H9 (cell line): Measurements from ENCODE around the gene SLC46A2. TPM values are rescaled to one million over a fixed set of nuclear protein-coding genes. Genes with fewer than 3 reads are reported as not detected.

Experiments
- DNase-seq: peaks from one replicate; pipeline ENCODE4 v3.0.0-alpha.2; 2017
- H2AFZ ChIP-seq: one replicate; pipeline ENCODE4 v1.6.1; 2013; ENCODE audit warnings: mild to moderate bottlenecking, low read length, control low read depth, moderate library complexity
- H2AK5ac ChIP-seq: 2 replicates; pipeline ENCODE4 v1.6.1; 2013; ENCODE audit warnings: low read length, control low read depth, mixed read lengths; ENCODE audit not compliant: insufficient read length
- H2BK120ac ChIP-seq: one replicate; pipeline ENCODE4 v1.6.1; 2013; ENCODE audit warnings: low read depth, mild to moderate bottlenecking, low read length, control low read depth, inconsistent platforms; ENCODE audit not compliant: poor library complexity, severe bottlenecking
- H2BK12ac ChIP-seq: 2 replicates; pipeline ENCODE4 v1.6.1; 2013; ENCODE audit warnings: low read length, control low read depth, mixed read lengths, low read depth; ENCODE audit not compliant: insufficient read length
- H2BK15ac ChIP-seq: 2 replicates; pipeline ENCODE4 v1.6.1; 2013; ENCODE audit warnings: low read depth, low read length, control low read depth
- H2BK20ac ChIP-seq: one replicate; pipeline ENCODE4 v1.6.1; 2013; ENCODE audit warnings: low read depth, mild to moderate bottlenecking, low read length, control low read depth, inconsistent platforms; ENCODE audit not compliant: poor library complexity, severe bottlenecking
- H2BK5ac ChIP-seq: 2 replicates; pipeline ENCODE4 v1.6.1; 2013; ENCODE audit warnings: low read length, control low read depth, mixed read lengths; ENCODE audit not compliant: insufficient read length
- H3K14ac ChIP-seq: 2 replicates; pipeline ENCODE4 v1.6.1; 2013; ENCODE audit warnings: low read length, control low read depth; ENCODE audit not compliant: insufficient read depth
- H3K18ac ChIP-seq: 2 replicates; pipeline ENCODE4 v1.6.1; 2013; ENCODE audit warnings: low read depth, mild to moderate bottlenecking, mixed read lengths, low read length, control low read depth; ENCODE audit not compliant: insufficient read length
- H3K23ac ChIP-seq: 2 replicates; pipeline ENCODE4 v1.6.1; 2013; ENCODE audit warnings: low read length, control low read depth, mixed read lengths, low read depth; ENCODE audit not compliant: insufficient read length
- H3K23me2 ChIP-seq: 2 replicates; pipeline ENCODE4 v1.6.1; 2013; ENCODE audit warnings: low read depth, mild to moderate bottlenecking, mixed read lengths, low read length, control low read depth; ENCODE audit not compliant: insufficient read length, poor library complexity, severe bottlenecking
- H3K27ac ChIP-seq: 2 replicates; pipeline ENCODE4 v1.5.1; 2013; ENCODE audit warnings: low read length, control low read depth, mixed read lengths, low read depth; ENCODE audit not compliant: insufficient read length
- H3K27me3 ChIP-seq: 2 replicates; pipeline ENCODE4 v1.6.1; 2013; ENCODE audit warnings: low read length, control low read depth, inconsistent platforms; ENCODE audit not compliant: insufficient read depth
- H3K4ac ChIP-seq: 2 replicates; pipeline ENCODE4 v1.6.1; 2013; ENCODE audit warnings: low read depth, mild to moderate bottlenecking, control low read depth, inconsistent platforms, low read length, moderate library complexity
- H3K4me1 ChIP-seq: 2 replicates; pipeline ENCODE4 v1.6.1; 2013; ENCODE audit warnings: low read length, control low read depth, inconsistent platforms; ENCODE audit not compliant: insufficient read depth
- H3K4me2 ChIP-seq: 2 replicates; pipeline ENCODE4 v1.6.1; 2013; ENCODE audit warnings: low read length, control low read depth, mixed read lengths; ENCODE audit not compliant: insufficient read length, insufficient read depth
- H3K56ac ChIP-seq: 2 replicates; pipeline ENCODE4 v1.6.1; 2013; ENCODE audit warnings: low read depth, mild to moderate bottlenecking, mixed read lengths, low read length, control low read depth; ENCODE audit not compliant: insufficient read length
- H3K79me1 ChIP-seq: 2 replicates; pipeline ENCODE4 v1.6.1; 2013; ENCODE audit warnings: low read depth, mild to moderate bottlenecking, moderate library complexity, low read length, control low read depth, inconsistent platforms; ENCODE audit not compliant: insufficient read depth, poor library complexity, severe bottlenecking
- H3K79me2 ChIP-seq: 2 replicates; pipeline ENCODE4 v1.6.1; 2013; ENCODE audit warnings: low read length, control low read depth, inconsistent platforms; ENCODE audit not compliant: insufficient read depth
- H3K9ac ChIP-seq: 2 replicates; pipeline ENCODE4 v1.6.1; 2013; ENCODE audit warnings: low read length, control low read depth, mixed read lengths; ENCODE audit not compliant: insufficient read length; ENCODE audit errors: extremely low read depth
- H3K9me3 ChIP-seq: one replicate; pipeline ENCODE4 v1.6.1; 2013; ENCODE audit warnings: low read depth, low read length, inconsistent platforms; ENCODE audit not compliant: control insufficient read depth
- H3T11ph ChIP-seq: one replicate; pipeline ENCODE4 v1.6.1; 2013; ENCODE audit warnings: mild to moderate bottlenecking, low read length, control low read depth, inconsistent platforms
- H4K20me1 ChIP-seq: one replicate; pipeline ENCODE4 v1.6.1; 2013; ENCODE audit not compliant: control insufficient read depth, insufficient read length, insufficient read depth
- H4K5ac ChIP-seq: 2 replicates; pipeline ENCODE4 v1.6.1; 2013; ENCODE audit warnings: low read depth, mild to moderate bottlenecking, mixed read lengths, low read length, control low read depth; ENCODE audit not compliant: insufficient read length
- H4K8ac ChIP-seq: replicated peaks from 2 replicates; pipeline ENCODE4 v1.6.1; 2013; ENCODE audit warnings: low read length, control low read depth, mixed read lengths, low read depth; ENCODE audit not compliant: insufficient read length
- H4K91ac ChIP-seq: 2 replicates; pipeline ENCODE4 v1.6.1; 2013; ENCODE audit warnings: low read depth, mild to moderate bottlenecking, moderate library complexity, mixed read lengths, low read length, control low read depth; ENCODE audit not compliant: insufficient read length
- H3K27ac Mint-ChIP-seq, 3 experiments: 2 replicates in 2 of 3; 3 replicates in 1 of 3; pipeline ENCODE4 v1.8.0; 2020 to 2021; ENCODE audit warnings: mixed read lengths in 3 of 3, mild to moderate bottlenecking in 1 of 3, moderate library complexity in 1 of 3
- H3K27me3 Mint-ChIP-seq: 2 replicates; pipeline ENCODE4 v1.8.0; 2021; ENCODE audit warnings: low read depth, mild to moderate bottlenecking, moderate library complexity, mixed read lengths
- H3K36me3 Mint-ChIP-seq, 3 experiments: 2 replicates in 2 of 3; 3 replicates in 1 of 3; pipeline ENCODE4 v1.8.0; 2020 to 2021; ENCODE audit warnings: low read depth in 3 of 3, mixed read lengths in 3 of 3; ENCODE audit not compliant: insufficient read depth in 1 of 3
- H3K4me1 Mint-ChIP-seq, 2 experiments: 2 replicates each; pipeline ENCODE4 v1.8.0; 2020; ENCODE audit warnings: mixed read lengths in 2 of 2
- H3K4me3 Mint-ChIP-seq, 2 experiments: 2 replicates in 1 of 2; 3 replicates in 1 of 2; pipeline ENCODE4 v1.8.0; 2020 to 2021; ENCODE audit warnings: mild to moderate bottlenecking in 2 of 2, mixed read lengths in 2 of 2, moderate library complexity in 1 of 2
- H3K9me3 Mint-ChIP-seq, 2 experiments: 2 replicates in 1 of 2; 3 replicates in 1 of 2; pipeline ENCODE4 v1.8.0; 2020; ENCODE audit warnings: mild to moderate bottlenecking in 2 of 2, mixed read lengths in 2 of 2, moderate library complexity in 1 of 2
- CTCF ChIP-seq: fragments of 200-600 bp; sonication (generic); conservative IDR thresholded peaks from 3 replicates; pipeline ENCODE4 v1.8.0; 2021; ENCODE audit warnings: antibody characterized with exemption, mild to moderate bottlenecking
- WGBS: extraction: QIAGEN DNeasy Blood & Tissue Kit; methylation state at CpG from one replicate; pipeline ENCODE4 v1.1.7; 2013; ENCODE audit warnings: missing lambda C conversion rate, low lambda C conversion rate, mixed read lengths; ENCODE audit not compliant: insufficient read length; ENCODE audit errors: extremely low coverage; 5-methylcytosine and 5-hydroxymethylcytosine counted together
- total RNA-seq: library from RNA; stranded (reverse); gene quantifications from 2 replicates; pipeline ENCODE4 v1.2.1, GENCODE V29; 2021

SLC46A2 gene
- total RNA-seq, 1 experiment from 2014 or later = not detected

GRCh38 chr9:112912636-112913035 is 22.0 kb upstream of the SLC46A2 start:
- H3K56ac ChIP-seq = no peak overlapping the region
- no peaks in the 10 kb centered on the region for H3K23me2 ChIP-seq
- no peaks in the 10 kb centered on the region for H3K79me1 ChIP-seq
- H3K79me2 ChIP-seq = no peaks in the 10 kb centered on the region
- WGBS = no CpG with 5 or more reads among the region's 3 CpGs
- no peak overlapping the region for H2AK5ac ChIP-seq
- H2AFZ ChIP-seq = no peak overlapping the region
- no peak overlapping the region for H2BK12ac ChIP-seq
- H4K5ac ChIP-seq = no peak overlapping the region
- H2BK20ac ChIP-seq = no peak overlapping the region
- H3K9ac ChIP-seq = no peak overlapping the region
- H3T11ph ChIP-seq = no peak overlapping the region
- peaks cover 55% of the 10 kb centered on the region for H3K27me3 Mint-ChIP-seq
- H3K23ac ChIP-seq = no peak overlapping the region
- H3K9me3 Mint-ChIP-seq = peaks cover 3 to 12% of the 10 kb centered on the region in 2 experiments
- no peak overlapping the region for H4K91ac ChIP-seq
- no peak overlapping the region; a peak in 1 of 7 replicates for H3K27ac Mint-ChIP-seq
- no peaks in the 10 kb centered on the region for H3K4me1 ChIP-seq
- H3K4ac ChIP-seq = no peak overlapping the region
- H4K8ac ChIP-seq = no peak overlapping the region
- no peaks in the 10 kb centered on the region; a peak in 1 of 7 replicates for H3K36me3 Mint-ChIP-seq
- no peak overlapping the region for H2BK15ac ChIP-seq
- H3K18ac ChIP-seq = no peak overlapping the region
- H3K4me1 Mint-ChIP-seq = no peaks in the 10 kb centered on the region
- no peaks in the 10 kb centered on the region for H4K20me1 ChIP-seq
- no peak overlapping the region for H3K4me3 Mint-ChIP-seq
- H2BK120ac ChIP-seq = no peak overlapping the region
- no peak overlapping the region for H3K4me2 ChIP-seq
- H3K27me3 ChIP-seq = no peaks in the 10 kb centered on the region
- H3K9me3 ChIP-seq = no peaks in the 10 kb centered on the region
- H2BK5ac ChIP-seq = no peak overlapping the region
- H3K27ac ChIP-seq = no peak overlapping the region
- DNase-seq = no peak
- H3K14ac ChIP-seq = no peak overlapping the region
- no peak for TF ChIP-seq CTCF
